GM12878 (cell line): Measurements from ENCODE around the gene UBE2M. TPM values are rescaled to one million over a fixed set of nuclear protein-coding genes. Genes with fewer than 3 reads are reported as not detected.
A peak's percentile ranks its signal among the peaks of the same experiment; 100 is the strongest.

Experiments
- CEBPB ChIP-seq, 2 experiments: fragments of 150-350 bp in 1 of 2; IDR thresholded peaks; 2 replicates each; pipeline ENCODE4 v1.6.1; 2012 to 2014; ENCODE audit warnings: low read depth in 2 of 2, low read length in 2 of 2, borderline replicate concordance in 1 of 2, inconsistent platforms in 1 of 2
- CHD1 ChIP-seq: IDR thresholded peaks from 2 replicates; pipeline ENCODE4 v1.6.1; 2012; ENCODE audit warnings: low read depth, low read length, improper control_type of control experiment
- CREM ChIP-seq: IDR thresholded peaks from 2 replicates; pipeline ENCODE4 v1.6.1; 2014; ENCODE audit warnings: antibody characterized with exemption, low read depth
- FOXK2 ChIP-seq: fragments of 450-650 bp; IDR thresholded peaks from 2 replicates; pipeline ENCODE4 v1.6.1; 2017; ENCODE audit warnings: mild to moderate bottlenecking, moderate library complexity
- FOXM1 ChIP-seq: IDR thresholded peaks from 2 replicates; pipeline ENCODE4 v1.6.1; 2012; ENCODE audit warnings: low read depth, mild to moderate bottlenecking, inconsistent platforms, low read length, moderate library complexity
- HCFC1 ChIP-seq: fragments of 150-350 bp; IDR thresholded peaks from 2 replicates; pipeline ENCODE4 v1.6.1; 2014; ENCODE audit warnings: low read length
- HDAC6 ChIP-seq: fragments of 200-600 bp; sonication (generic); IDR thresholded peaks from one replicate; pipeline ENCODE4 v1.8.0; 2017; ENCODE audit warnings: antibody characterized with exemption; ENCODE audit not compliant: unreplicated experiment
- IKZF1 ChIP-seq: fragments of 450-650 bp; conservative IDR thresholded peaks from 2 replicates; pipeline ENCODE4 v1.6.1; 2017; ENCODE audit warnings: antibody characterized with exemption, mild to moderate bottlenecking
- KAT2A ChIP-seq: conservative IDR thresholded peaks from 2 replicates; pipeline ENCODE4 v1.6.1; 2011; ENCODE audit warnings: low read depth, low read length; ENCODE audit not compliant: control insufficient read depth
- KLF5 ChIP-seq: fragments of 450-650 bp; IDR thresholded peaks from 2 replicates; pipeline ENCODE4 v1.6.1; 2014; ENCODE audit warnings: mild to moderate bottlenecking; ENCODE audit not compliant: partially characterized antibody
- MTA2 ChIP-seq: fragments of 450-650 bp; IDR thresholded peaks from 2 replicates; pipeline ENCODE4 v1.6.1; 2016; ENCODE audit warnings: low read depth, mild to moderate bottlenecking, moderate library complexity
- NFIC ChIP-seq: IDR thresholded peaks from 2 replicates; pipeline ENCODE4 v1.6.1; 2012; ENCODE audit warnings: low read depth, mild to moderate bottlenecking, inconsistent platforms, low read length, moderate library complexity
- POLR2A ChIP-seq: IDR thresholded peaks from 2 replicates; pipeline ENCODE4 v1.6.1; 2011; ENCODE audit warnings: low read depth, mild to moderate bottlenecking, low read length
- POLR2AphosphoS5 ChIP-seq: IDR thresholded peaks from 2 replicates; pipeline ENCODE4 v1.6.1; 2011; ENCODE audit warnings: mild to moderate bottlenecking, low read length, inconsistent platforms
- SMC3 ChIP-seq: IDR thresholded peaks from 2 replicates; pipeline ENCODE4 v1.6.1; 2011; ENCODE audit warnings: low read length, improper control_type of control experiment, borderline replicate concordance
- SREBF2 ChIP-seq: IDR thresholded peaks from 2 replicates; pipeline ENCODE4 v1.6.1; 2012; ENCODE audit warnings: mild to moderate bottlenecking, low read length
- SRF ChIP-seq, 2 experiments: IDR thresholded peaks; 2 replicates each; pipeline ENCODE4 v1.6.1; 2011; ENCODE audit warnings: low read depth in 2 of 2, low read length in 2 of 2, mild to moderate bottlenecking in 1 of 2, moderate library complexity in 1 of 2
- TAF1 ChIP-seq: IDR thresholded peaks from 2 replicates; pipeline ENCODE4 v1.6.1; 2011; ENCODE audit warnings: mild to moderate bottlenecking, low read depth, low read length, borderline replicate concordance
- TBL1XR1 ChIP-seq: IDR thresholded peaks from 2 replicates; pipeline ENCODE4 v1.6.1; 2012; ENCODE audit warnings: low read depth, low read length, improper control_type of control experiment
- TCF12 ChIP-seq: IDR thresholded peaks from 2 replicates; pipeline ENCODE4 v1.6.1; 2011; ENCODE audit warnings: low read depth, mild to moderate bottlenecking, low read length
- TCF3 ChIP-seq: IDR thresholded peaks from 2 replicates; pipeline ENCODE4 v1.6.1; 2012; ENCODE audit warnings: low read depth, mild to moderate bottlenecking, low read length, borderline replicate concordance; ENCODE audit not compliant: insufficient read depth
- USF1 ChIP-seq: IDR thresholded peaks from 2 replicates; pipeline ENCODE4 v1.6.1; 2011; ENCODE audit warnings: borderline replicate concordance, low read depth, mild to moderate bottlenecking, moderate library complexity, mixed read lengths, low read length; ENCODE audit not compliant: insufficient read depth; ENCODE audit errors: extremely low read length
- WRNIP1 ChIP-seq: IDR thresholded peaks from 2 replicates; pipeline ENCODE4 v1.6.1; 2011; ENCODE audit warnings: low read depth, low read length, improper control_type of control experiment, borderline replicate concordance
- ZBED1 ChIP-seq: IDR thresholded peaks from 2 replicates; pipeline ENCODE4 v1.6.1; 2016; ENCODE audit warnings: borderline replicate concordance
- ZBTB40 ChIP-seq: fragments of 450-650 bp; IDR thresholded peaks from 2 replicates; pipeline ENCODE4 v1.6.1; 2016; ENCODE audit warnings: mild to moderate bottlenecking, moderate library complexity, borderline replicate concordance
- polyA plus RNA-seq, 11 experiments: library from polyadenylated mRNA; depleted of rRNA in 4 of 11; unstranded in 6 of 11; stranded (reverse) in 5 of 11; fragments of >200 nt; fragmentation: Nextera tagmentation in 4 of 11; fragmentation: Illumina TruSeq in 1 of 11; extraction: Ambion mirVana in 4 of 11; extraction: Trizol in 1 of 11; gene quantifications; 1 replicate in 1 of 11; 2 replicates in 10 of 11; pipeline versions ENCODE4 v1.2.1 to v1.2.3, GENCODE V29; 2011 to 2016; ENCODE audit warnings: inconsistent platforms in 2 of 11, missing spikeins in 2 of 11, low read depth in 1 of 11
- total RNA-seq, 4 experiments: library from RNA; depleted of rRNA in 3 of 4; stranded (reverse); fragments of >200 nt in 3 of 4; fragmentation: Illumina TruSeq in 1 of 4; extraction: Trizol in 1 of 4; gene quantifications; 2 replicates each; pipeline versions ENCODE4 v1.2.1 to v1.2.3, GENCODE V29; 2013 to 2021
- TF ChIP-seq, protein P1 (sequence below): IDR thresholded peaks from 2 replicates; pipeline ENCODE4 v1.6.1; 2012; ENCODE audit warnings: low read length, inconsistent platforms

Gene UBE2M
- total and polyA plus RNA-seq, 10 of the 15 experiments (the other 5 are each of a cell fraction or from before 2014, with no cell fraction given) = 1.4 to 105 (median 73.9) TPM

- TF ChIP-seq TAF1 (peak; percentile 49; the same call in 1 of the 2 replicates), POLR2AphosphoS5 (peak; percentile 86), CREM (peak; percentile 98), MTA2 (peak; percentile 39; the same call in 1 of the 2 replicates), NFIC (no peak), WRNIP1 (no peak; the same call in 1 of the 2 replicates), TCF3 (peak; percentile 75), ZBED1 (no peak), CEBPB (IDR thresholded peaks at IDR 0.05; ENCODE audit: borderline replicate concordance in 1 of 2, low read depth in 2 of 2, low read length in 2 of 2) (no peak), KAT2A (no peak), ZBTB40 (peak; percentile 13; the same call in 1 of the 2 replicates), TBL1XR1 (no peak), USF1 (no peak), IKZF1 (peak; percentile 93), FOXK2 (no peak), CHD1 (no peak), POLR2A (peak; percentile 75), KLF5 (peak; percentile 71), HCFC1 (peak; percentile 94), SREBF2 (peak; percentile 10; the same call in 1 of the 2 replicates), HDAC6 (no peak), TCF12 (no peak; the same call in 1 of the 2 replicates), SMC3 (no peak), FOXM1 (no peak), SRF (IDR thresholded peaks at IDR 0.05; ENCODE audit: low read depth in 2 of 2, low read length in 2 of 2) (peak in 1 of 2 experiments; percentile 76; a peak in 3 of 4 replicates)
- TF ChIP-seq, protein P1, sequence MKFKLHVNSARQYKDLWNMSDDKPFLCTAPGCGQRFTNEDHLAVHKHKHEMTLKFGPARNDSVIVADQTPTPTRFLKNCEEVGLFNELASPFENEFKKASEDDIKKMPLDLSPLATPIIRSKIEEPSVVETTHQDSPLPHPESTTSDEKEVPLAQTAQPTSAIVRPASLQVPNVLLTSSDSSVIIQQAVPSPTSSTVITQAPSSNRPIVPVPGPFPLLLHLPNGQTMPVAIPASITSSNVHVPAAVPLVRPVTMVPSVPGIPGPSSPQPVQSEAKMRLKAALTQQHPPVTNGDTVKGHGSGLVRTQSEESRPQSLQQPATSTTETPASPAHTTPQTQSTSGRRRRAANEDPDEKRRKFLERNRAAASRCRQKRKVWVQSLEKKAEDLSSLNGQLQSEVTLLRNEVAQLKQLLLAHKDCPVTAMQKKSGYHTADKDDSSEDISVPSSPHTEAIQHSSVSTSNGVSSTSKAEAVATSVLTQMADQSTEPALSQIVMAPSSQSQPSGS = no peak
These were observed 17.0 kb upstream of the UBE2M start (continued) for GRCh38 chr19:58575183-58576041.
